H9 (cell line): Measurements from ENCODE around the gene HBG2. TPM values are rescaled to one million over a fixed set of nuclear protein-coding genes. Genes with fewer than 3 reads are reported as not detected.

Experiments
- DNase-seq: peaks from one replicate; pipeline ENCODE4 v3.0.0-alpha.2; 2017
- H2AFZ ChIP-seq: one replicate; pipeline ENCODE4 v1.6.1; 2013; ENCODE audit warnings: mild to moderate bottlenecking, low read length, control low read depth, moderate library complexity
- H2AK5ac ChIP-seq: 2 replicates; pipeline ENCODE4 v1.6.1; 2013; ENCODE audit warnings: low read length, control low read depth, mixed read lengths; ENCODE audit not compliant: insufficient read length
- H2BK120ac ChIP-seq: one replicate; pipeline ENCODE4 v1.6.1; 2013; ENCODE audit warnings: low read depth, mild to moderate bottlenecking, low read length, control low read depth, inconsistent platforms; ENCODE audit not compliant: poor library complexity, severe bottlenecking
- H2BK12ac ChIP-seq: 2 replicates; pipeline ENCODE4 v1.6.1; 2013; ENCODE audit warnings: low read length, control low read depth, mixed read lengths, low read depth; ENCODE audit not compliant: insufficient read length
- H2BK15ac ChIP-seq: 2 replicates; pipeline ENCODE4 v1.6.1; 2013; ENCODE audit warnings: low read depth, low read length, control low read depth
- H2BK20ac ChIP-seq: one replicate; pipeline ENCODE4 v1.6.1; 2013; ENCODE audit warnings: low read depth, mild to moderate bottlenecking, low read length, control low read depth, inconsistent platforms; ENCODE audit not compliant: poor library complexity, severe bottlenecking
- H2BK5ac ChIP-seq: 2 replicates; pipeline ENCODE4 v1.6.1; 2013; ENCODE audit warnings: low read length, control low read depth, mixed read lengths; ENCODE audit not compliant: insufficient read length
- H3K14ac ChIP-seq: 2 replicates; pipeline ENCODE4 v1.6.1; 2013; ENCODE audit warnings: low read length, control low read depth; ENCODE audit not compliant: insufficient read depth
- H3K18ac ChIP-seq: 2 replicates; pipeline ENCODE4 v1.6.1; 2013; ENCODE audit warnings: low read depth, mild to moderate bottlenecking, mixed read lengths, low read length, control low read depth; ENCODE audit not compliant: insufficient read length
- H3K23ac ChIP-seq: 2 replicates; pipeline ENCODE4 v1.6.1; 2013; ENCODE audit warnings: low read length, control low read depth, mixed read lengths, low read depth; ENCODE audit not compliant: insufficient read length
- H3K23me2 ChIP-seq: 2 replicates; pipeline ENCODE4 v1.6.1; 2013; ENCODE audit warnings: low read depth, mild to moderate bottlenecking, mixed read lengths, low read length, control low read depth; ENCODE audit not compliant: insufficient read length, poor library complexity, severe bottlenecking
- H3K27ac ChIP-seq: 2 replicates; pipeline ENCODE4 v1.5.1; 2013; ENCODE audit warnings: low read length, control low read depth, mixed read lengths, low read depth; ENCODE audit not compliant: insufficient read length
- H3K27me3 ChIP-seq: 2 replicates; pipeline ENCODE4 v1.6.1; 2013; ENCODE audit warnings: low read length, control low read depth, inconsistent platforms; ENCODE audit not compliant: insufficient read depth
- H3K4ac ChIP-seq: 2 replicates; pipeline ENCODE4 v1.6.1; 2013; ENCODE audit warnings: low read depth, mild to moderate bottlenecking, control low read depth, inconsistent platforms, low read length, moderate library complexity
- H3K4me1 ChIP-seq: 2 replicates; pipeline ENCODE4 v1.6.1; 2013; ENCODE audit warnings: low read length, control low read depth, inconsistent platforms; ENCODE audit not compliant: insufficient read depth
- H3K4me2 ChIP-seq: 2 replicates; pipeline ENCODE4 v1.6.1; 2013; ENCODE audit warnings: low read length, control low read depth, mixed read lengths; ENCODE audit not compliant: insufficient read length, insufficient read depth
- H3K56ac ChIP-seq: 2 replicates; pipeline ENCODE4 v1.6.1; 2013; ENCODE audit warnings: low read depth, mild to moderate bottlenecking, mixed read lengths, low read length, control low read depth; ENCODE audit not compliant: insufficient read length
- H3K79me1 ChIP-seq: 2 replicates; pipeline ENCODE4 v1.6.1; 2013; ENCODE audit warnings: low read depth, mild to moderate bottlenecking, moderate library complexity, low read length, control low read depth, inconsistent platforms; ENCODE audit not compliant: insufficient read depth, poor library complexity, severe bottlenecking
- H3K79me2 ChIP-seq: 2 replicates; pipeline ENCODE4 v1.6.1; 2013; ENCODE audit warnings: low read length, control low read depth, inconsistent platforms; ENCODE audit not compliant: insufficient read depth
- H3K9ac ChIP-seq: 2 replicates; pipeline ENCODE4 v1.6.1; 2013; ENCODE audit warnings: low read length, control low read depth, mixed read lengths; ENCODE audit not compliant: insufficient read length; ENCODE audit errors: extremely low read depth
- H3K9me3 ChIP-seq: one replicate; pipeline ENCODE4 v1.6.1; 2013; ENCODE audit warnings: low read depth, low read length, inconsistent platforms; ENCODE audit not compliant: control insufficient read depth
- H3T11ph ChIP-seq: one replicate; pipeline ENCODE4 v1.6.1; 2013; ENCODE audit warnings: mild to moderate bottlenecking, low read length, control low read depth, inconsistent platforms
- H4K20me1 ChIP-seq: one replicate; pipeline ENCODE4 v1.6.1; 2013; ENCODE audit not compliant: control insufficient read depth, insufficient read length, insufficient read depth
- H4K5ac ChIP-seq: 2 replicates; pipeline ENCODE4 v1.6.1; 2013; ENCODE audit warnings: low read depth, mild to moderate bottlenecking, mixed read lengths, low read length, control low read depth; ENCODE audit not compliant: insufficient read length
- H4K8ac ChIP-seq: replicated peaks from 2 replicates; pipeline ENCODE4 v1.6.1; 2013; ENCODE audit warnings: low read length, control low read depth, mixed read lengths, low read depth; ENCODE audit not compliant: insufficient read length
- H4K91ac ChIP-seq: 2 replicates; pipeline ENCODE4 v1.6.1; 2013; ENCODE audit warnings: low read depth, mild to moderate bottlenecking, moderate library complexity, mixed read lengths, low read length, control low read depth; ENCODE audit not compliant: insufficient read length
- H3K27ac Mint-ChIP-seq, 3 experiments: 2 replicates in 2 of 3; 3 replicates in 1 of 3; pipeline ENCODE4 v1.8.0; 2020 to 2021; ENCODE audit warnings: mixed read lengths in 3 of 3, mild to moderate bottlenecking in 1 of 3, moderate library complexity in 1 of 3
- H3K27me3 Mint-ChIP-seq: 2 replicates; pipeline ENCODE4 v1.8.0; 2021; ENCODE audit warnings: low read depth, mild to moderate bottlenecking, moderate library complexity, mixed read lengths
- H3K36me3 Mint-ChIP-seq, 3 experiments: 2 replicates in 2 of 3; 3 replicates in 1 of 3; pipeline ENCODE4 v1.8.0; 2020 to 2021; ENCODE audit warnings: low read depth in 3 of 3, mixed read lengths in 3 of 3; ENCODE audit not compliant: insufficient read depth in 1 of 3
- H3K4me1 Mint-ChIP-seq, 2 experiments: 2 replicates each; pipeline ENCODE4 v1.8.0; 2020; ENCODE audit warnings: mixed read lengths in 2 of 2
- H3K4me3 Mint-ChIP-seq, 2 experiments: 2 replicates in 1 of 2; 3 replicates in 1 of 2; pipeline ENCODE4 v1.8.0; 2020 to 2021; ENCODE audit warnings: mild to moderate bottlenecking in 2 of 2, mixed read lengths in 2 of 2, moderate library complexity in 1 of 2
- H3K9me3 Mint-ChIP-seq, 2 experiments: 2 replicates in 1 of 2; 3 replicates in 1 of 2; pipeline ENCODE4 v1.8.0; 2020; ENCODE audit warnings: mild to moderate bottlenecking in 2 of 2, mixed read lengths in 2 of 2, moderate library complexity in 1 of 2
- CTCF ChIP-seq: fragments of 200-600 bp; sonication (generic); conservative IDR thresholded peaks from 3 replicates; pipeline ENCODE4 v1.8.0; 2021; ENCODE audit warnings: antibody characterized with exemption, mild to moderate bottlenecking
- WGBS: extraction: QIAGEN DNeasy Blood & Tissue Kit; methylation state at CpG from one replicate; pipeline ENCODE4 v1.1.7; 2013; ENCODE audit warnings: missing lambda C conversion rate, low lambda C conversion rate, mixed read lengths; ENCODE audit not compliant: insufficient read length; ENCODE audit errors: extremely low coverage; 5-methylcytosine and 5-hydroxymethylcytosine counted together
- total RNA-seq: library from RNA; stranded (reverse); gene quantifications from 2 replicates; pipeline ENCODE4 v1.2.1, GENCODE V29; 2021

The HBG2 gene
- total RNA-seq, 1 experiment from 2014 or later = not detected

- Histone ChIP-seq H3K4ac (no peak overlapping the region), H4K5ac (no peak overlapping the region), H3K27ac (no peak overlapping the region), H3K79me2 (no peaks in the 10 kb centered on the region), H4K20me1 (no peaks in the 10 kb centered on the region), H3K9ac (no peak overlapping the region), H2BK15ac (no peak overlapping the region), H3K23me2 (no peaks in the 10 kb centered on the region), H2BK5ac (no peak overlapping the region), H3K27me3 (no peaks in the 10 kb centered on the region), H2BK120ac (no peak overlapping the region), H2AK5ac (no peak overlapping the region), H3K4me1 (no peaks in the 10 kb centered on the region), H2BK12ac (no peak overlapping the region), H3K23ac (no peak overlapping the region), H3K79me1 (no peaks in the 10 kb centered on the region), H3K56ac (no peak overlapping the region), H4K91ac (no peak overlapping the region), H2BK20ac (no peak overlapping the region), H4K8ac (no peak overlapping the region), H3K4me2 (no peak overlapping the region), H2AFZ (no peak overlapping the region), H3K18ac (no peak overlapping the region), H3T11ph (no peak overlapping the region), H3K14ac (no peak overlapping the region), H3K9me3 (no peaks in the 10 kb centered on the region)
- H3K27ac Mint-ChIP-seq = no peak overlapping the region
- H3K4me1 Mint-ChIP-seq = no peaks in the 10 kb centered on the region
- no peak overlapping the region for H3K4me3 Mint-ChIP-seq
- WGBS = 100% methylated on average over 2 of the region's 5 CpGs
- TF ChIP-seq CTCF = no peak
- no peak for DNase-seq
- no peaks in the 10 kb centered on the region for H3K9me3 Mint-ChIP-seq
- no peaks in the 10 kb centered on the region for H3K36me3 Mint-ChIP-seq
- no peaks in the 10 kb centered on the region for H3K27me3 Mint-ChIP-seq
Measured at GRCh38 chr11:5228124-5228523, 26.5 kb downstream of the HBG2 start.
